ENCODE results near the gene CCNDBP1.
"Not testable (repeated sequence)": the region's sequence is repeated elsewhere in the genome, so short reads cannot be mapped to it uniquely, and the experiment has no call there.

CCNDBP1 gene, protein sequence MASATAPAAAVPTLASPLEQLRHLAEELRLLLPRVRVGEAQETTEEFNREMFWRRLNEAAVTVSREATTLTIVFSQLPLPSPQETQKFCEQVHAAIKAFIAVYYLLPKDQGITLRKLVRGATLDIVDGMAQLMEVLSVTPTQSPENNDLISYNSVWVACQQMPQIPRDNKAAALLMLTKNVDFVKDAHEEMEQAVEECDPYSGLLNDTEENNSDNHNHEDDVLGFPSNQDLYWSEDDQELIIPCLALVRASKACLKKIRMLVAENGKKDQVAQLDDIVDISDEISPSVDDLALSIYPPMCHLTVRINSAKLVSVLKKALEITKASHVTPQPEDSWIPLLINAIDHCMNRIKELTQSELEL

GRCh38 chr15:43185157-43186002 is at the start of gene CCNDBP1:
TSS of gene CCNDBP1 (plus strand) at chr15:43185403. CDS start at chr15:43185499, 96 bp downstream.
- DNase-seq (ENCODE audit: low read depth in 2 of 2) = peak; percentile 69 to 70

DNA sequence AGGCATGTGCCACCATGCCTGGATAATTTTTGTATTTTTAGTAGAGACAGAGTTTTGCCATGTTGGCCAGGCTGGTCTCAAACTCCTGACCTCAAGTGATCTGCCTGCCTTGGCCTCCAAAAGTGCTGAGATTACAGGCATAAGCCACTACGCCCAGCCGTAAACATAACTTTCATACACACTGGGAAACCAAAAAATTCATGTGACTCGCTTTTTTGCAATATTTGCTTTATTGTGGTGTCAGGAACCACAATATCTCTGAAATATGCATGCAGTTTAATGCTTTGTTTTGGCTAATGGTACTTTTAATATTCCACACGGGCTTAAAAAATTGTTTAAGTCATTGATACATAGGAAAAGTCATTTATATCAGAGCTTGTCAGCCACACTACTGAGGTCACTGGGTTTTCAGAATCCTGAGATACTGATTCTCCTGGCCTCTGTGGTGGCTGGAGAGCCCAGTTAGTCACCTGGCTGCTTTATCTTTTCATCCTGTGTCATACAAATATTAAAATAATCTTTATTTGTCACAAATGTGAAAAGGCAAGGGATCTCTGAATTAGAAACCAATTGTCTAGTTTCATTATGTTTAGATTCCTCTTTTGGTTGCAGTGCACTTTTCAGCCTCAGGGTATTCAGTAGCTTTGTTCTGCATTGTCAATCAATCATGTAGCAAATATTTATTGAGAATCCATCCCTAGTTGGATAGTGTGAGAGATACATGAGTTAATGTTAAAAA is 41.8 kb upstream of the CCNDBP1 start:
- DNase-seq (ENCODE audit: low read depth in 2 of 2) = no peak

DNA sequence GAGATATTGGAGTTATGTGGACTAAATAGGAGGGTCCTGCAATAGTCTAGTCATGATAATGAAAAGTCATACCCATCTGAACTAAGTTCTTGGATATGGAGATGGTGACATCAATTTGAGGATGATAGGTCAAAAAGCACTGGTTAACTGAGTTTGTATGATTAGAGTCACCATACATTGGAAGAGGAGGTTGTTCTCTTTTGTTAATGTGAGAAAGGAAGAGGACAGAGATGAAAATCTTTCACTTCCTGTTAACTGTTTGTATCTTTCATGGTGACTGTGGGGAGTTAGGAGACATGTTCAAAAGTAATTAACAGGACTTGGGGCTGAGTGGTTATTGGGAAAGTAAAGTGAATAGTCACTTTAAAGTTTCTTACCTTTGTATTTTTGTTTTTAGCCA is 40.7 kb upstream of the CCNDBP1 start:
- DNase-seq (ENCODE audit: low read depth in 2 of 2) = no peak

GRCh38 chr15:43146184-43146583 is 39.0 kb upstream of the CCNDBP1 start:
- DNase-seq (ENCODE audit: low read depth in 2 of 2) = no peak

- no peak for DNase-seq (ENCODE audit: low read depth in 2 of 2)
Measured at GRCh38 chr15:43150191-43150929, 34.8 kb upstream of the CCNDBP1 start.

GRCh38 chr15:43151688-43152087 is 33.5 kb upstream of the CCNDBP1 start:
- DNase-seq (ENCODE audit: low read depth in 2 of 2) = no peak

DNA sequence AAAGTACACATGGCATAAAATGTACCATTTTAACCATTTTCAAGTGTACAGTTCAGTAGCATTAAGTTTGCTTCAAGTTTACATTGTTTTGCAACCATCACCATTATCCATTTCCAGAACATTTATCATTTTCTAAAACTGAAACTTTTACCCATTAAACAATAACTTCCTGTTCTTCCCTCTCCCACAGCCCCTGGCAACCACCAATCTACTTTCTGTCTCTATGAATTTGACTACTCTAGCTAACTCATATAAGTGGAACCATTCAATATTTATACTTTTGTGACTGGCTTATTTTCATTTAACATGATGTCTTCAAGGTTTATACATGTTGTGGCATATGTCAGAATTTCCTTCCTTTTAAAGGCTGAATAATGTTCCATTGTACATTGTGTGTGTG is 31.9 kb upstream of the CCNDBP1 start:
- DNase-seq (ENCODE audit: low read depth in 2 of 2) = no peak

- DNase-seq (ENCODE audit: low read depth in 2 of 2) = no peak
Measured at GRCh38 chr15:43165801-43166325, 19.3 kb upstream of the CCNDBP1 start.

GRCh38 chr15:43167261-43167660 is 17.9 kb upstream of the CCNDBP1 start:
- DNase-seq (ENCODE audit: low read depth in 2 of 2) = not testable (repeated sequence)

DNA sequence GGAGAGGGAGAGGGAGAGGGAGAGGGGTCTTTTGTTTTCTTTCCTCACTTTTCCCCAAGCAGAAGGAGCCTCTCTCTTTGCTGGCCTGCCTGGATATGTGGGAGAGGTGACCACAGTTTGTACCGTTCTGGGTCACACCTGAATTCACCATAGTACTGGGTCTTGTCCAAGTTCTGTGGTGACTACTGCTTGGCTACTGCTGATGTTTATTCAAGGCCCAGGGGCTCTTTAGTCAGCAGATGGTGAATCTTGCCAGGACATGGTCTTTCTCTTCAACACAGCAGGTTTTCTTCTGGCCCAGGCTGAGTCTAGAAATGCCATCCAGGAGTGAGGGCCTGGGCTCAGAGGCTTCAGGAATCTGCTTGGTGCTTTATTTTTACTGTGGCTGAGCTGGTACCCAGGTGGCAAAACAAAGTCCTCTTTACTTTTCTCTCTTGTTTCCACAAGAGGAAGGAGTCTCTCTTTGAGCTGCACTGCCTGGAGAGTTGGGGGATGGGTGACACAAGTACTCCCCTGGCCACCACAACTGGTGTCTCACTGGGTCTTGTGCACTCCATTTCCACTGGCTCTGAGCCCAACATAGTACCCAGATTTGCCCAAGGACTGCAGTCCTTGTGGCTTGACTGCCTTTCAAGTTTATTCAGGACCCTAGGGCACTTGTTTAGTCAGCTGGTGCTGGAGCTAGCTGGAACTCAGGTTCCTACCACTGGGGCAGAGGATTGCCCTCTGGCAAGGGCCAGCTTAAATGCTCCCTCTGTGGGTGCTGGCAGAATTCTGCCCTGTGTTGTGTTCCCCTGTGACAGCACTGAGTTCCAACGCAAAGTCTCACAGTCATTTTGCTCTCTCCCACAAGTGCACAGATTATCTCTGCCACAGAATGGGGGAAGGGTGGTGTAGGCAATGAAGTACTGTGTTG is 16.8 kb upstream of the CCNDBP1 start:
- no peak for DNase-seq (ENCODE audit: low read depth in 2 of 2)

DNA sequence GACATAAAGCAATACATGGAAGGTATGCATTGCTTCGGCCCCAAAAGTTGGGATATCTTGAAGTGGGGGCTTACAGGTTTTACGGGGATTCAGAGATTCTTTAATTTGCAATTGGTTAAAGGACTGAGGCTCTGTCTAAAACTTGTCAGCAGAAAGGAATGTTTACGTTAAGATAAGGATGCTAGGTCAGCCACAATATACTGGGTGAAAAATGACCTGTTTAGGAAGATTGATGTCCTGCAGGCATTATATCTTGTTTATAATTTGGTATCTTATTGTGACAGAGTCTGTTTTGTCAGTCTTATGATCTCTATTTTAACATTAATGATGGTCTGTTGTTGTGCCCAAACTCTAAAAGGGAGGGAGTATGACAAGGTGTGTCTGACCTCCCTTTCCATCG is 15.3 kb upstream of the CCNDBP1 start:
- DNase-seq (ENCODE audit: low read depth in 2 of 2) = no peak

DNA sequence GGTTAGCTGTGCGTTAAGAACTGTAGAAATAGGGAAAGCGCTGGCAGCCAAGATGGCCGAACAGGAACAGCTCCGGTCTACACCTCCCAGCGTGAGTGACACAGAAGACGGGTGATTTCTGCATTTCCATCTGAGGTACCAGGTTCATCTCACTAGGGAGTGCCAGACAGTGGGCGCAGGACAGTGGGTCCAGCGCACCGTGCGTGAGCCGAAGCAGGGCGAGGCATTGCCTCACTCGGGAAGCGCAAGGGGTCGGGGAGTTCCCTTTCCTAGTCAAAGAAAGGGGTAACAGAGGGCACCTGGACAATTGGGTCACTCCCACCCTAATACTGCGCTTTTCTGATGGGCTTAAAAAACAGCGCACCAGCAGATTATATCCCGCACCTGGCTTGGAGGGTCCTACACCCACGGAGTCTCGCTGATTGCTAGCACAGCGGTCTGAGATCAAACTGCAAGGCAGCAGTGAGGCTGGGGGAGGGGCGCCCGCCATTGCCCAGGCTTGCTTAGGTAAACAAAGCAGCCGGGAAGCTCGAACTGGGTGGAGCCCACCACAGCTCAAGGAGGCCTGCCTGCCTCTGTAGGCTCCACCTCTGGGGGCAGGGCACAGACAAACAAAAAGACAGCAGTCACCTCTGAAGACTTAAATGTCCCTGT is 9.4 kb upstream of the CCNDBP1 start:
- not testable (repeated sequence) for DNase-seq (ENCODE audit: low read depth in 2 of 2)

DNA sequence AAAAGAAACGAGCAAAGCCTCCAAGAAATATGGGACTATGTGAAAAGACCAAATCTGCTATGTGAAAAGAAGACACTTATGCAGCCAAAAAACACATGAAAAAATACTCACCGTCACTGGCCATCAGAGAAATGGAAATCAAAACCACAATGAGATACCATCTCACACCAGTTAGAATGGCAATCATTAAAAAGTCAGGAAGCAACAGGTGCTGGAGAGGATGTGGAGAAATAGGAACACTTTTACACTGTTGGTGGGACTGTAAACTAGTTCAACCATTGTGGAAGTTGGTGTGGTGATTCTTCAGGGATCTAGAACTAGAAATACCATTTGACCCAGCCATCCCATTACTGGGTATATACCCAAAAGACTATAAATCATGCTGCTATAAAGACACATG is 8.1 kb upstream of the CCNDBP1 start:
- not testable (repeated sequence) for DNase-seq (ENCODE audit: low read depth in 2 of 2)

- no peak for DNase-seq (ENCODE audit: low read depth in 2 of 2)
Measured at GRCh38 chr15:43183270-43183669, 1.9 kb upstream of the CCNDBP1 start.

DNA sequence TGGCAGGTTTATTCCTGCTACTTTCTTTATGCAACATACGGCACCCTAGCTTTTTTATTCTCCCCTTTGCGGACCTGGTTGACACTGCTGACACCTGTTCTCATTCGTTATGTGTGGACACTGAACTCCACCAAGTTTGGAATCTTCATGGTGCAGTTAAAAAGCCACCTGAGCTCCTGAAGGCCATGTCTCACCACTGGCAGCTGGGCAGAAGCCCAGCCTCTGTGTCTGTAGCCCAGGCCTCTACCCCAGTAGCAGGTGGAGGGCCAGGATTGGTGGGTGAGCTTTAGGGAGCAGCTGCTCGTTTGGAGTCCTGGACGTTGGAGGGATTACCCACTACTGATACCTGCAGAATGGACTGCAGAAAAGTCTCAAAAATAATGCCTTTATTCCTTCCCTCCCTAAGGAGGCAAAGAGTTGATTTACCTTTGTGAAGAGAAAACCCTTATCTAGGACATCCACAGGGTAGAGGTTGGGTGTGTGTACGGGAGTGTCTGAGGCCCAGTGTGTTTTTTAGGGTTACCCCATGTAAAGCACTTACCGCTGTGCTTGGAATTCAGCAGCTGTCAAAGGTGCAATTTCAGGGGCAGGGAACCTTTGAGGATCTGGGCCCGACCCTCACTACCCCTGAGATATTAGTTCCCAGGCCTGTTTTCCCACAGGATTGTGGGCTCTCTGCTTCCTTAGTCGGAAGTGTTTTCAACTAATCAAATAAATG is 637 bp upstream of the CCNDBP1 start:
- DNase-seq (ENCODE audit: low read depth in 2 of 2) = no peak

GRCh38 chr15:43186003-43186353 is 775 bp downstream of the CCNDBP1 start:
- DNase-seq (ENCODE audit: low read depth in 2 of 2) = no peak

- no peak for DNase-seq (ENCODE audit: low read depth in 2 of 2)
Measured at GRCh38 chr15:43187544-43188155, 2.4 kb downstream of the CCNDBP1 start.

GRCh38 chr15:43189296-43189695 is 4.1 kb downstream of the CCNDBP1 start:
- DNase-seq (ENCODE audit: low read depth in 2 of 2) = no peak

DNA sequence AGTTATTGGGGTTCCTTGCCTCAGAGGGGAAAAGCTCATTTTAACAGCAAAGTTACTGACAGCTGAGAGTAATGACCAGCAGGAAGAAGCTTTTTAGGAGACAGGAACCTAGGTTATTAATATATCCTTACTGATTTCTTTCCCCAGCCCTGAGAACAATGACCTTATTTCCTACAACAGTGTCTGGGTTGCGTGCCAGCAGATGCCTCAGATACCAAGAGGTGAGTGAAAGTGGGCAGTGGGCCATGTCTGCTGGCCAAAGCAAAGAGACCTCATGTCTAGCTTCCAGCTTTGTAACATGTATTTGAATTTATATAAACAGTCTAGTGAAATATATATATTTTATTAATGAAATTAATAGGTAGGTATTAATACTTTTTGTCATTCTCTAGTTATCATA is 5.0 kb downstream of the CCNDBP1 start:
- DNase-seq (ENCODE audit: low read depth in 2 of 2) = no peak

Data from stimulated activated CD4-positive, alpha-beta T cell treated with anti-CD3 and anti-CD28 coated beads, Interleukin-1b, Interleukin-23, amount 100 ng/mL, for 1 hour (primary cell).